ENCODE data around the gene TRIM44. TPM values are rescaled to one million over a fixed set of nuclear protein-coding genes. Genes with fewer than 3 reads are reported as not detected.

Gene TRIM44
- total and polyA plus RNA-seq, 4 donors, result 27.6 to 65.0 (median 45.4) TPM

- WGBS (ENCODE audit: insufficient coverage), result 71% methylated on average over 1 of the region's 1 CpG
Measured at GRCh38 chr11:35787626-35788025, 125.1 kb downstream of the TRIM44 start.

GRCh38 chr11:35791088-35791958, 128.7 kb downstream of the TRIM44 start:
- Histone ChIP-seq H3K4me3 (ENCODE audit: low read depth, low read length) (no peak overlapping the region), H3K4me1 (ENCODE audit: control insufficient read depth, insufficient read depth, low read length) (peaks cover 10% of the 10 kb centered on the region), H3K36me3 (ENCODE audit: control insufficient read depth, insufficient read depth, low read length) (no peaks in the 10 kb centered on the region), H3K9me3 (ENCODE audit: control insufficient read depth, insufficient read depth, low read length) (no peaks in the 10 kb centered on the region), H3K27me3 (ENCODE audit: control insufficient read depth, insufficient read depth, low read length) (no peaks in the 10 kb centered on the region), H3K27ac (ENCODE audit: low read depth, low read length) (no peak overlapping the region)
- DNase-seq (ENCODE audit: low read depth in 4 of 6, low spot score in 6 of 6), result peak in 2 of 6 donors; percentile 73 to 75
- WGBS (ENCODE audit: insufficient coverage), result 72% methylated on average over 4 of the region's 6 CpGs

More at GRCh38 chr11:35787626-35788025, 125.1 kb downstream of the TRIM44 start:
- H3K27me3 ChIP-seq (ENCODE audit: control insufficient read depth, insufficient read depth, low read length), result no peaks in the 10 kb centered on the region
- H3K27ac ChIP-seq (ENCODE audit: low read depth, low read length), result no peak overlapping the region
- no peaks in the 10 kb centered on the region for H3K36me3 ChIP-seq (ENCODE audit: control insufficient read depth, insufficient read depth, low read length)
- peak in 1 of 6 donors; percentile 37 for DNase-seq (ENCODE audit: low read depth in 4 of 6, low spot score in 6 of 6)
- no peaks in the 10 kb centered on the region for H3K9me3 ChIP-seq (ENCODE audit: control insufficient read depth, insufficient read depth, low read length)
- H3K4me3 ChIP-seq (ENCODE audit: low read depth, low read length), result no peak overlapping the region
- H3K4me1 ChIP-seq (ENCODE audit: control insufficient read depth, insufficient read depth, low read length), result peaks cover 10% of the 10 kb centered on the region

- 50% methylated on average over 2 of the region's 4 CpGs for WGBS (ENCODE audit: insufficient coverage)
- DNase-seq (ENCODE audit: low read depth in 4 of 6, low spot score in 6 of 6), result peak in 2 of 6 donors; percentile 76 to 78
- Histone ChIP-seq H3K27me3 (ENCODE audit: control insufficient read depth, insufficient read depth, low read length) (no peaks in the 10 kb centered on the region), H3K4me3 (ENCODE audit: low read depth, low read length) (no peak overlapping the region), H3K27ac (ENCODE audit: low read depth, low read length) (no peak overlapping the region), H3K36me3 (ENCODE audit: control insufficient read depth, insufficient read depth, low read length) (no peaks in the 10 kb centered on the region), H3K9me3 (ENCODE audit: control insufficient read depth, insufficient read depth, low read length) (no peaks in the 10 kb centered on the region), H3K4me1 (ENCODE audit: control insufficient read depth, insufficient read depth, low read length) (peaks cover 5% of the 10 kb centered on the region)
Measured at GRCh38 chr11:35792148-35792845, 129.7 kb downstream of the TRIM44 start.

- H3K36me3 ChIP-seq (ENCODE audit: control insufficient read depth, insufficient read depth, low read length), result no peaks in the 10 kb centered on the region
- no peak for DNase-seq (ENCODE audit: low read depth in 4 of 6, low spot score in 6 of 6)
- peaks cover 2% of the 10 kb centered on the region for H3K4me1 ChIP-seq (ENCODE audit: control insufficient read depth, insufficient read depth, low read length)
- no peaks in the 10 kb centered on the region for H3K9me3 ChIP-seq (ENCODE audit: control insufficient read depth, insufficient read depth, low read length)
- no peaks in the 10 kb centered on the region for H3K27me3 ChIP-seq (ENCODE audit: control insufficient read depth, insufficient read depth, low read length)
- no peak overlapping the region for H3K27ac ChIP-seq (ENCODE audit: low read depth, low read length)
- 100% methylated on average over 1 of the region's 2 CpGs for WGBS (ENCODE audit: insufficient coverage)
- no peak overlapping the region for H3K4me3 ChIP-seq (ENCODE audit: low read depth, low read length)
Measured at GRCh38 chr11:35792846-35793192, 130.2 kb downstream of the TRIM44 start.

GRCh38 chr11:35794333-35794732, 131.8 kb downstream of the TRIM44 start:
- no peak overlapping the region for H3K4me3 ChIP-seq (ENCODE audit: low read depth, low read length)
- no peak for DNase-seq (ENCODE audit: low read depth in 4 of 6, low spot score in 6 of 6)
- no peaks in the 10 kb centered on the region for H3K36me3 ChIP-seq (ENCODE audit: control insufficient read depth, insufficient read depth, low read length)
- no peaks in the 10 kb centered on the region for H3K9me3 ChIP-seq (ENCODE audit: control insufficient read depth, insufficient read depth, low read length)
- H3K4me1 ChIP-seq (ENCODE audit: control insufficient read depth, insufficient read depth, low read length), result no peaks in the 10 kb centered on the region
- 100% methylated on average over 2 of the region's 2 CpGs for WGBS (ENCODE audit: insufficient coverage)
- H3K27ac ChIP-seq (ENCODE audit: low read depth, low read length), result no peak overlapping the region
- no peaks in the 10 kb centered on the region for H3K27me3 ChIP-seq (ENCODE audit: control insufficient read depth, insufficient read depth, low read length)

- Histone ChIP-seq H3K36me3 (ENCODE audit: control insufficient read depth, insufficient read depth, low read length) (no peaks in the 10 kb centered on the region), H3K9me3 (ENCODE audit: control insufficient read depth, insufficient read depth, low read length) (no peaks in the 10 kb centered on the region), H3K27me3 (ENCODE audit: control insufficient read depth, insufficient read depth, low read length) (no peaks in the 10 kb centered on the region), H3K4me1 (ENCODE audit: control insufficient read depth, insufficient read depth, low read length) (no peaks in the 10 kb centered on the region), H3K27ac (ENCODE audit: low read depth, low read length) (no peak overlapping the region), H3K4me3 (ENCODE audit: low read depth, low read length) (no peak overlapping the region)
- 100% methylated on average over 1 of the region's 3 CpGs for WGBS (ENCODE audit: insufficient coverage)
- DNase-seq (ENCODE audit: low read depth in 4 of 6, low spot score in 6 of 6), result no peak
Measured at GRCh38 chr11:35794850-35795249, 132.3 kb downstream of the TRIM44 start.

GRCh38 chr11:35796562-35796961, 134.0 kb downstream of the TRIM44 start:
- no peaks in the 10 kb centered on the region for H3K36me3 ChIP-seq (ENCODE audit: control insufficient read depth, insufficient read depth, low read length)
- WGBS (ENCODE audit: insufficient coverage), result 100% methylated on average over 1 of the region's 3 CpGs

GRCh38 chr11:35798423-35798822, 135.8 kb downstream of the TRIM44 start:
- Histone ChIP-seq H3K36me3 (ENCODE audit: control insufficient read depth, insufficient read depth, low read length) (no peaks in the 10 kb centered on the region), H3K27ac (ENCODE audit: low read depth, low read length) (no peak overlapping the region), H3K4me3 (ENCODE audit: low read depth, low read length) (no peak overlapping the region), H3K4me1 (ENCODE audit: control insufficient read depth, insufficient read depth, low read length) (no peaks in the 10 kb centered on the region), H3K27me3 (ENCODE audit: control insufficient read depth, insufficient read depth, low read length) (no peaks in the 10 kb centered on the region), H3K9me3 (ENCODE audit: control insufficient read depth, insufficient read depth, low read length) (no peaks in the 10 kb centered on the region)
- no peak for DNase-seq (ENCODE audit: low read depth in 4 of 6, low spot score in 6 of 6)

More at GRCh38 chr11:35796562-35796961, 134.0 kb downstream of the TRIM44 start:
- Histone ChIP-seq H3K9me3 (ENCODE audit: control insufficient read depth, insufficient read depth, low read length) (no peaks in the 10 kb centered on the region), H3K4me1 (ENCODE audit: control insufficient read depth, insufficient read depth, low read length) (no peaks in the 10 kb centered on the region), H3K4me3 (ENCODE audit: low read depth, low read length) (no peak overlapping the region), H3K27ac (ENCODE audit: low read depth, low read length) (no peak overlapping the region), H3K27me3 (ENCODE audit: control insufficient read depth, insufficient read depth, low read length) (no peaks in the 10 kb centered on the region)
- no peak for DNase-seq (ENCODE audit: low read depth in 4 of 6, low spot score in 6 of 6)

GRCh38 chr11:35798983-35799382, 136.4 kb downstream of the TRIM44 start:
- H3K27ac ChIP-seq (ENCODE audit: low read depth, low read length), result no peak overlapping the region
- WGBS (ENCODE audit: insufficient coverage), result 86% methylated on average over 1 of the region's 1 CpG
- no peaks in the 10 kb centered on the region for H3K36me3 ChIP-seq (ENCODE audit: control insufficient read depth, insufficient read depth, low read length)
- H3K4me1 ChIP-seq (ENCODE audit: control insufficient read depth, insufficient read depth, low read length), result no peaks in the 10 kb centered on the region
- H3K4me3 ChIP-seq (ENCODE audit: low read depth, low read length), result no peak overlapping the region
- DNase-seq (ENCODE audit: low read depth in 4 of 6, low spot score in 6 of 6), result no peak
- no peaks in the 10 kb centered on the region for H3K9me3 ChIP-seq (ENCODE audit: control insufficient read depth, insufficient read depth, low read length)
- H3K27me3 ChIP-seq (ENCODE audit: control insufficient read depth, insufficient read depth, low read length), result no peaks in the 10 kb centered on the region

GRCh38 chr11:35799655-35800054, 137.1 kb downstream of the TRIM44 start:
- WGBS (ENCODE audit: insufficient coverage), result 100% methylated on average over 2 of the region's 3 CpGs
- Histone ChIP-seq H3K4me1 (ENCODE audit: control insufficient read depth, insufficient read depth, low read length) (no peaks in the 10 kb centered on the region), H3K9me3 (ENCODE audit: control insufficient read depth, insufficient read depth, low read length) (no peaks in the 10 kb centered on the region), H3K27me3 (ENCODE audit: control insufficient read depth, insufficient read depth, low read length) (no peaks in the 10 kb centered on the region), H3K4me3 (ENCODE audit: low read depth, low read length) (no peak overlapping the region), H3K36me3 (ENCODE audit: control insufficient read depth, insufficient read depth, low read length) (no peaks in the 10 kb centered on the region), H3K27ac (ENCODE audit: low read depth, low read length) (no peak overlapping the region)
- no peak for DNase-seq (ENCODE audit: low read depth in 4 of 6, low spot score in 6 of 6)

Measured in spinal cord (tissue), 10 donors.